ENCODE results near the gene AARS2.

AARS2 gene

GRCh38 chr6:44272529-44272928 lies 40.6 kb downstream of the AARS2 start:
- no peak for ATAC-seq
- TF ChIP-seq CREB5 (CRISPR knock-in tag; IDR thresholded peaks at IDR 0.05; ENCODE audit: low read depth) (no peak), ZNF565 (CRISPR knock-in tag; conservative IDR thresholded peaks at IDR 0.05; ENCODE audit: low read depth) (no peak), BACH2 (CRISPR knock-in tag; IDR thresholded peaks at IDR 0.05; ENCODE audit: borderline replicate concordance) (no peak), OSR1 (CRISPR knock-in tag; IDR thresholded peaks at IDR 0.05) (no peak), ZFP3 (CRISPR knock-in tag; IDR thresholded peaks at IDR 0.05) (no peak), TCF4 (CRISPR knock-in tag; IDR thresholded peaks at IDR 0.05; ENCODE audit: borderline replicate concordance) (no peak), POU6F1 (CRISPR knock-in tag; IDR thresholded peaks at IDR 0.05; ENCODE audit: borderline replicate concordance, low read depth) (no peak), ZNF8 (CRISPR knock-in tag; IDR thresholded peaks at IDR 0.05) (no peak), TOX (CRISPR knock-in tag; IDR thresholded peaks at IDR 0.05; ENCODE audit: borderline replicate concordance) (no peak), PPARA (CRISPR knock-in tag; IDR thresholded peaks at IDR 0.05; ENCODE audit: borderline replicate concordance) (no peak), SNAI2 (CRISPR knock-in tag; IDR thresholded peaks at IDR 0.05) (no peak), CSRNP3 (CRISPR knock-in tag; IDR thresholded peaks at IDR 0.05) (no peak), GLIS3 (CRISPR knock-in tag; IDR thresholded peaks at IDR 0.05) (no peak), PATZ1 (CRISPR knock-in tag; IDR thresholded peaks at IDR 0.05; ENCODE audit: borderline replicate concordance) (no peak)

GRCh38 chr6:44271914-44272313 lies 41.2 kb downstream of the AARS2 start:
- TF ChIP-seq ISL1 (CRISPR knock-in tag; IDR thresholded peaks at IDR 0.05) (no peak), PATZ1 (CRISPR knock-in tag; IDR thresholded peaks at IDR 0.05; ENCODE audit: borderline replicate concordance) (no peak), TSHZ2 (CRISPR knock-in tag; IDR thresholded peaks at IDR 0.05) (no peak), TCF4 (CRISPR knock-in tag; IDR thresholded peaks at IDR 0.05; ENCODE audit: borderline replicate concordance) (no peak), CREB5 (CRISPR knock-in tag; IDR thresholded peaks at IDR 0.05; ENCODE audit: low read depth) (no peak), GLIS3 (CRISPR knock-in tag; IDR thresholded peaks at IDR 0.05) (no peak), ZNF70 (CRISPR knock-in tag; IDR thresholded peaks at IDR 0.05) (no peak), PPARA (CRISPR knock-in tag; IDR thresholded peaks at IDR 0.05; ENCODE audit: borderline replicate concordance) (no peak), ZNF565 (CRISPR knock-in tag; conservative IDR thresholded peaks at IDR 0.05; ENCODE audit: low read depth) (no peak), RARB (CRISPR knock-in tag; IDR thresholded peaks at IDR 0.05) (no peak), ZFP30 (CRISPR knock-in tag; IDR thresholded peaks at IDR 0.05) (no peak), ZNF8 (CRISPR knock-in tag; IDR thresholded peaks at IDR 0.05) (no peak), ESRRG (CRISPR knock-in tag; IDR thresholded peaks at IDR 0.05) (no peak), BACH2 (CRISPR knock-in tag; IDR thresholded peaks at IDR 0.05; ENCODE audit: borderline replicate concordance) (no peak), ZC3H10 (CRISPR knock-in tag; IDR thresholded peaks at IDR 0.05) (no peak), SNAI2 (CRISPR knock-in tag; IDR thresholded peaks at IDR 0.05) (no peak), ZFP3 (CRISPR knock-in tag; IDR thresholded peaks at IDR 0.05) (no peak), TOX (CRISPR knock-in tag; IDR thresholded peaks at IDR 0.05; ENCODE audit: borderline replicate concordance) (no peak), ARNTL (CRISPR knock-in tag; IDR thresholded peaks at IDR 0.05; ENCODE audit: borderline replicate concordance, low read depth) (no peak), CSRNP3 (CRISPR knock-in tag; IDR thresholded peaks at IDR 0.05) (no peak)
- no peak for ATAC-seq

Measured in SK-N-SH treated with all-trans-retinoic acid at 6 μM for 48 hours (cell line).